ENCODE measurements around the gene METTL17.

DNA sequence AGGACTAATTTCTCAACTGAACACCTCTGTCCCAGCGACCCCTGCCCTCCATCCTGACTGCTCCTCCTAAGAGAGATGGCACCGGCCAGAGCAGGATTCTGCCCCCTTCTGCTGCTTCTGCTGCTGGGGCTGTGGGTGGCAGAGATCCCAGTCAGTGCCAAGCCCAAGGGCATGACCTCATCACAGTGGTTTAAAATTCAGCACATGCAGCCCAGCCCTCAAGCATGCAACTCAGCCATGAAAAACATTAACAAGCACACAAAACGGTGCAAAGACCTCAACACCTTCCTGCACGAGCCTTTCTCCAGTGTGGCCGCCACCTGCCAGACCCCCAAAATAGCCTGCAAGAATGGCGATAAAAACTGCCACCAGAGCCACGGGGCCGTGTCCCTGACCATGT is 53.1 kb downstream of the METTL17 start:
- TF ChIP-seq, protein P1, sequence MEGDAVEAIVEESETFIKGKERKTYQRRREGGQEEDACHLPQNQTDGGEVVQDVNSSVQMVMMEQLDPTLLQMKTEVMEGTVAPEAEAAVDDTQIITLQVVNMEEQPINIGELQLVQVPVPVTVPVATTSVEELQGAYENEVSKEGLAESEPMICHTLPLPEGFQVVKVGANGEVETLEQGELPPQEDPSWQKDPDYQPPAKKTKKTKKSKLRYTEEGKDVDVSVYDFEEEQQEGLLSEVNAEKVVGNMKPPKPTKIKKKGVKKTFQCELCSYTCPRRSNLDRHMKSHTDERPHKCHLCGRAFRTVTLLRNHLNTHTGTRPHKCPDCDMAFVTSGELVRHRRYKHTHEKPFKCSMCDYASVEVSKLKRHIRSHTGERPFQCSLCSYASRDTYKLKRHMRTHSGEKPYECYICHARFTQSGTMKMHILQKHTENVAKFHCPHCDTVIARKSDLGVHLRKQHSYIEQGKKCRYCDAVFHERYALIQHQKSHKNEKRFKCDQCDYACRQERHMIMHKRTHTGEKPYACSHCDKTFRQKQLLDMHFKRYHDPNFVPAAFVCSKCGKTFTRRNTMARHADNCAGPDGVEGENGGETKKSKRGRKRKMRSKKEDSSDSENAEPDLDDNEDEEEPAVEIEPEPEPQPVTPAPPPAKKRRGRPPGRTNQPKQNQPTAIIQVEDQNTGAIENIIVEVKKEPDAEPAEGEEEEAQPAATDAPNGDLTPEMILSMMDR (IDR thresholded peaks at IDR 0.05 in 8 of 11, conservative IDR thresholded peaks at IDR 0.05 in 3 of 11), result no peak
- TF ChIP-seq POLR2A (IDR thresholded peaks at IDR 0.05), result no peak
